Stimulated activated CD8-positive, alpha-beta memory T cell treated with anti-CD3 and anti-CD28 coated beads, Interleukin-7, amount 100 ng/mL, for 48 hours (primary cell): ENCODE measurements around the gene ZNF236.
A peak's percentile ranks its signal among the peaks of the same experiment; 100 is the strongest.

Experiments used
- DNase-seq, 2 donors: peaks; one replicate each; pipeline ENCODE4 v3.0.0-alpha.2; 2020; ENCODE audit warnings: low read depth in 1 of 2; ENCODE audit errors: extremely low read depth in 1 of 2

The ZNF236 gene

DNA sequence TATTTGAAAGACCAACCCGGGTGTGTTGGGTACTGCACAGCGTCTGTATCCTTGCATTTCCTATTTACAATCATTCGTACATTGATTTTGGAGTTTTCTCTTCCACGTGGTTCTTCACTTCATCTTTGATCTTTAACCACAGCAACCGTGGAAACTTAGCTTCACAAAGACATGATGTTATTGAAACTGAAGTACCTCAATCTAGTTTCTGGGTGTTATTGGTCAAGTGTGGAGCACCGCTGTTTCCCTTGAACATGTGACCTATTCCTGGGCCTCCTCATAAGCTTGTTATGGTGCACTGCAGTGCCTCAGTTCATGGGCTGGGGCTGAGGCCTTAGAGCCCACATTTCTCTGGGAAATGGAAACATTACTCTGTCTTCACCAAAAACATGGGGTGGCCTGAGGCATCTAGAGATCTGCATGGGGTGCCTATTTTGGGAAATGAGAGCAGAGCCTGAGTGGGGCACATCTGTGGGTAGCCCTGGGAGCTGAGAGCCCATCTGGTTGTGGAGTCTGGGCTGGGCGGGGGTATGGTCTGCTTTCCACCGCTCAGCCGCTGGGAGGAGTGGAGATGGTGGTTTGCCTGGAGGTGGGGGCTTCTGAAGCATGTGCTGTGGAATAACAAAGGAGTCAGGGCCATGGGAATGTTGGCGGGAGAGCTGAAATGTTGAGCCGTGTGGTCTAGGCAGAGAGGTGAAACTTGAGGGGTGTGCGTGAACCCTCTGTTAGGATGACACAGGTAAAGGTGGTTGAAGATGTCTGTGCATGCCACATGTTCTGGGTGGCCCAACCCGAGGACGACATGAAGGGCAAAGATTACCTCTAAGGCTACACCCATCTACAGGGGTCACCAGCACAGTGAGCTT lies 37.4 kb downstream of the ZNF236 start:
- peak in 1 of 2 donors; percentile 41 for DNase-seq

DNA sequence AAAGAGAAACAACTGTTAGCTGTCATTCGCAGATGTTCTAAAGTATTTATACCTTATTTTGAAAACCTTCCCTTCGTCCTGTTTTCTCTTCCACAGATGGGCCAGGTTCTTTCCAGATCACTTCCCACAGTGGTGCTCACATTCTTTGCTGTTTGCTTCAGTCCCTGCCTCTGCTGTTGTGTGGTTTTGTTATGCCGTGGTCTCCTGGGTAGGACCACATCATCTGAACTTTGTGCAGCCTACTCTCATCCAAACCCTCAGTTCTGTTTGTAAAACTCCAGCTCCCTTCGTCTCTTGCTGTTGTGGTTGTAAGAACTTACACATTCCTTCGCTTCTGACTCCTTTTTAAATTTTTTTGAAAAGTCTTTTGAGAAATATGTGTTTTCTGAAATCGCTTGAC lies 38.1 kb downstream of the ZNF236 start:
- DNase-seq, result no peak

DNA sequence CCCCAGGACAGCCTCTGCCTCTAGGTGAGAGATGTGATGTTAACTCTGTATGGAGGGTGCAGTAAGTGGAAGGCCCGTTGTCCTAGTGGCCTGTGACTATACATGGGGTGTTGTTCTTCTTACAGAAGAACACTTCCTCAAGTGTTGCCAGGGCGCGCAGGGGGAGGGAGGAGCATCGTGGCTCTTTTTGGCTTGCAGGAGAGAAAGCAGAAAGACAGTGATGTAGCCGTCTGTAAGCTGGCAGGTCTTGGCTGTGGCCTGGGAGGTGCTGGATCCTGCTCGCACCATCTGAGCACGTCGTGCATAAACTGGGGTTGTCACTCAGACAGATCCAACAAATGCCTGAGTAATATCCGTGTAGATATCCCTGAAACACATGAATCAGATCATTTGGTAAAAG lies 44.3 kb downstream of the ZNF236 start:
- no peak for DNase-seq

DNA sequence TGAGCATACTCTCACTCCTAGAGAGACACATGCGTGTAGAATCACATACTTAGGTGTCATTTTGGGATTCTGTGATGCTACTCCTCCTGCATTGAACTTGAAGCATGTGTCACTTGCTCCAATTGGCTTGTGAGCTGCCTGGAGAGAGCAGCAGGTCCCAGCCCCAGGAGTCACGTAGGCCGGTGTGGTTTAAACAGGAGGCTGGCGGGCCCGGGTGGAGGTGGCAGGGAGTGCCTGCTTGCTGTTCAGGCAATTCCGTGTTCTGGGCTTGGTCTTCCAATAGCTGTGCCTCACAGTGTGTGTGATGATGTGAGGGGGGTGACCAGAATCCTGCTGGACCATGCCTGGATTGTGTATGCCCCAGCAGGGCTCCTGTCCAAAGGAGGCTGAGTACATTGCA lies 51.0 kb downstream of the ZNF236 start:
- DNase-seq, result no peak

DNA sequence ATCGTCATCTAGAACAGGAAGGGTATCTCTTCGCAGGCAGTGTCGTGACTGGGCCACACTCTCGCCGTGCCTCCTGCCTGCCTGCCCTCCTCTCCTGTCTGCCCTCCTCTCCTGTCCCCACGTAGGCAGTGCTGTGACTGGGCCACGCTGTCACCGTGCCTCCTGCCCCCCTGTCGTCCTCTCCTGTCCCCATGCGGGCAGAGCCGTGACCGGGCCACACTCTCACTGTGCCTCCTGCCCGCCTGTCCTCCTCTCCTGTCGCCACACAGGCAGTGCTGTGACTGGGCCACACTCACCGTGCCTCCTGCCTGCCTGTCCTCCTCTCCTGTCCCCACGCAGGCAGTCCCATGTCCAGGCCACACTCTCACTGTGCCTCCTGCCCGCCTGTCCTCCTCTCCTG lies 51.4 kb downstream of the ZNF236 start:
- DNase-seq, result no peak

DNA sequence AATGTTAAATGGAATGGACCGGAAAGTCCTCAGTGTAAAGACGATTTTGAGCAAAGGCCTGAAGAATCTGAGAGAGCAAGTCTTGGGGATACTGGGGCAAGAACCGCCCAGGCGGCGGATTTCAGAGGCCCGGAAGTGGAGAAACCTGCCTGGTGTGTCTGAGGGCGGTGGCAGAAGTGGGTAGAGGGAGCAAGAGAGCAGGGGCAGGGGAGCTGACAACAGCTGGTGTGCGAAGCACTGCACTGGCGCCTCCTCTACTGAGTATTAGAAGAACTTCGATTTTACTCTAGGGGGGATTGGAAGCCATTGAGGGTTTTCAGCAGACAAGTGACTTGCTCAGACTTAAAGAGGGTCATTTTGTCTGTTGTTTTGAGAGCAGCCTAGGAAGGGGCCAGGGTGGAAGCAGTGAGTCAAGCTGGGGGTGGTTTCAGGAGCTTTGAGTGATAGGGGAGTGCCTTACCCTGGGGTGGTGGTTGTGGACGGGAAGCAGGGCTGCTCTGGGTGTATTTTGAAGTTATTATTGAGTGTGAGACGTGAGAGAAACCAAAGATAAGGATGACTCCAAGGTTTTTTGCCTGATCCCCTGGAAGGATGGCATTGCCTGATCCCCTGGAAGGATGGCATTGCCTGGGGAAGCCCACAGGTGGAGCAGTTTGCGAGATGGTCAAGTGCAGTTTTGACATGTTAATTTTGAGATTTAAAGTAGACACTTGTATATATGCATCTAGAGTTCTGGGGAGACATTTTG lies 52.5 kb downstream of the ZNF236 start:
- DNase-seq, result peak; percentile 30 to 46

DNA sequence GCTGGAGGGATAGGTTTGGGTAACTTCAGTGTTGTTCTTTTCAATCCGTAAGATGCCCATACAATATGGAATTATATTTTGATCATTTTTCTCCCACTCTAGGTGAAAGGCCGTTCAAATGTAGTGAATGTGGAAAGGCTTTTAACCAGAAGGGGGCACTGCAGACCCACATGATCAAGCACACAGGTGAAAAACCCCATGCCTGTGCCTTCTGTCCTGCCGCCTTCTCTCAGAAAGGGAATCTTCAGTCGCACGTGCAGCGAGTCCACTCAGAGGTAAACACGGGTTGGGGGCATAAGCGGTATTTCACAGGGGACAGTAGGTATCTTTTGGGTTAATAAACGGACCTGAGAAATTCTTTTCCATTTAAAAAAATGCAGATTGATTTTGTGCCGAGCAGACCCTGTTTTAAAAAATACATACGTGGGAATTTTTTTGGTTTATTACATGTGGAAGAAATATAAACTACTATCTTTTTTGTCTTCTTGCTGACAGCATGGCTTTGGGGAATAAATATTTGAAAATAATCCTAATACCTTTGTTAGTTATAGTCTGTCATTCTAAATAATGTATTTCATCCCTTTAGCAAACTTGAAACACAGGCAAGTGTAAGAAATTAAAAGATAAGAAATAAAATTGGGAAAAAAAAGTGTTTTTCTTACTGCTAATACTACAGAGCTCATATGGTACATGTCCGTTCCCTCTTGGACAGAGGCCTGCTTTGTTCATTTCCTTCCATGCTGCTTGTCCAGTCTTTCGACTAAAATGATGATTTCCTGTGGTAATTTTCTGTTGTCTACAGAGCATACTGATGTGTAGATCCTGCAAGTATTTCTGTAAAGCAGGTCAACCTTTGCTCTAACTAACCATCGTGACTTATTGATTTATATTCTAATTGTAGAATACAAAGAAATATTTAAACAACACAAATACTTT lies 53.3 kb downstream of the ZNF236 start:
- no peak for DNase-seq

DNA sequence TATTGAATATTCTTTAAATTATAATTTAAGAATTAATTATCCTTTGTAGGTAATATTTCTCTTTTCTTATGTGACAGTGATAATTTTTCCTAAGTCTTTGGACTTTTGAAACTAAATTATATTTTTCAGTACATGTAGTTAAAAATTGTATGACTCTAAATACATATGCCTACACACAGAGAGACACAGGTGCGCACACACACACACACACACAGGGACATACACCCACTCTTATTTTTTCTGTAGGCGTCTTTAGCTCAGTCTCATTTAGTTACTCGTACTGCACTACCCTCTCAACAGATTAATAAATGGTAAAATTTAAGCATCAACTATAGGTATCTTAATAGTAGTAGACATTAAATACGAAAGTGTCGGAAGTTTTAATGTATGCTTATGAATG lies 56.1 kb downstream of the ZNF236 start:
- no peak for DNase-seq

DNA sequence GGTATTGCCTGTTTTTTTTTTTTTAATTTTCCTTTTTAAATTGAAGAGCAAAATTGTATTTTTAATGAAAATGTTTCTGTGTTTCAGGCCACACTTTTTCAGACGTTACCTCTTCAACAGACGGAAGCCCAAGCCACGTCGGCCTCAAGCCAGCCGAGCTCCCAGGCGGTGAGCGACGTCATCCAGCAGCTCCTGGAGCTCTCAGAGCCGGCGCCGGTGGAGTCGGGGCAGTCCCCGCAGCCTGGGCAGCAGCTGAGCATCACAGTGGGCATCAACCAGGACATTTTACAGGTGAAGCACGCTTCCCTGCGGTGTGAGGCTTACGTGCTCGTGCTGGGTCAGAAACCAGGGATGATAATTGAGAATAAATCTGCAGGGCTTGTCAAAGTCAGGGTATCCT lies 57.7 kb downstream of the ZNF236 start:
- DNase-seq, result no peak

DNA sequence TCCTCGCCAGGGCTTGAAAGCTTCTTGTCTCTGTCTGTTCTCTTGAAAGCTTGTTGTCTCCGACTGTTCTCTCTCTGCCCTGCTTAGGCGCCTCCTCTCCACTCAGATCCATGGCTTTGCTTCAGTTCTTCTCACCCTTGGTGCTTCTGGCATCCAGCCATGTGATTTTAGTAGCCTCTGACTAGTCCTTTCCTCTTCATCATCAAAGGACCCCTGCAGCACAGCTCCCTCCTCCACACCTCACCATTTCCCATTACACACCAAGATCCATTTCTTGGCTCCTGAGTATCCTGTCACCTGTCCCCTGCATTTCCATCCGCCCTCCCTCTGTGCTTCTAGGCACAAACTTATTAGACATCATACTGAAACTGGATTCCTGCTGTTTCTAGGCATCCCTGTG lies 59.4 kb downstream of the ZNF236 start:
- no peak for DNase-seq

DNA sequence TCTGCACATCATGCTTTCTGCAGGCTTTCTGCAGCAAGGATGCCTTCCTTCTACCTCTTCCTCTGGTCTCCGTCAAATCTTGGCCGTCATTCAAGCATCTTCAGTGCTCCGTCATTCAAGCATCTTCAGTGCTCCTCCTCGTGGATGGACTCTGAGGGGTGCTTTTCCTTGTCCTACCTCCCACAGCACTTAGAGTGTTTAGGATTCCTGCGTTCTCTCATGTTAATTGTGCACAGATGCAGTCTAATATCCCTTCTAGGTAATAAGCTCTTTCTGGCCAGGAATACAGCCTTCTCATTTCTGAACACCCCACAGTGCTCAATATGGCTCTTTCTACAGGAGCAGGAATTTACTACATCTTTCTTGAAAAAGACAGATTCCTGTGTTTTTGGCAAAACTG lies 59.8 kb downstream of the ZNF236 start:
- no peak for DNase-seq

DNA sequence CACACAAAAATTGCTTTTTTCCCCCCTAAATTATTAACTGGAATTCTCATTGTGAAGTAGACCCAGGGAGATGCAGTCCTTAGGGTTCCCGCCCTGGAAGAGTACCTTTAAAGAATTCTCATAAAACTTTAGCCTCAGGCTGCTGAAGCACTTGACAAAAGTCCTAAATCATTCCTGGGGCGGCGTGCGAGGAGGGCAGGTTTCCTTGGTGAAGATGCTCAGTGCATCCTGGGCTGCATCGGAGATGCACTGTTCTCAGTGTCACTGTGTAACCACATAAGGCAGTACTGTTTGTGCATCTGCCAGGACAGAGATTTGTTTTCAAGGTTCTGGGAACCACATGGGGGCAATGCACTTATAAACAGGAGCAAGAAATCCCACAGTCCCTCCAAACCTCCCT lies 62.6 kb downstream of the ZNF236 start:
- no peak for DNase-seq

DNA sequence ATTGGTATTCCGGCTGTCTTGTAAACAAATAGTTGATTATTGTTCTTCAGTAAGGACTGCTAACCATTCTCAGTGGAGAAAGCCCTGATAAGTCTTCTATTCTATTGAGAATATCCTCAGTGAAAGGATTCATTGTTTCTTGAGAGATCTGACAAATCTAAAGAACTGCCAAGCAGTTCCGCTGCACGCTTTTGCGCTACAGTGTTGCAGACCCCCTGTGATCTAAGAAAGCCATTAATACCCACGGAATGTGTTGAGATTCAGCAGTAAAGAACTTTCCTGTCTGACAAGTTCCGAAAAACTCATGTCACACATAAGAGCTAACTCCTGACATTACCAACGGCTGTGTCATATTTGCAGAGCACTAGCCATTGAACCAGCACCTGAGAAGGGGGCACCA lies 63.8 kb downstream of the ZNF236 start:
- DNase-seq, result no peak

DNA sequence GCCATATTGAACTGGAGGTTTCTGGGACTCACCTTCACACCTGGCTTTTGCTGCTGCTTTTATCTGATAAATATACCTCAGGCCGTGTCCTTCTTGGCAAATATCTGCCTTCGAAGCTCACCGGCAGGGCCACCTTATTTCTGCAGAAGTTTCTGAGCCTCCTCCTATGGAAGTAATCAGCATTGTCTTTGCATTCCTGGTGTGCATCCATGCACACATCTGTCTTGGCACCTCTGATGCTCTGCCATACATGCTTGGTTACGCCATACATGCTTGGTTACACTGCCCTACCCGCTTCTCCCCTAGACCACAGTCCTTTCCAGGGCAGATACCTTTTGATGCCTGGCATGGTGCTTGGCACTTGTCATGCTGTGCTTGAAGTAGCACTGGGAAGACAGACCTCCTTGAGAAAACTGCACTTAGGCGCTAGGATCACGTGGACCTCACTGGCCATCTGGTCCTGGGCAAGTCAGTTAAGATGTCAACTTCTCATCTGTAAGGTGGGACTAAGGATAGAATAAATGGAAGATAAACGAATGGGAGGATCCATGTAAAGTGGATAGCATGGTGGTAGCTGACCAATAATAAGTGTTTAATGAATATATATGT lies 66.8 kb downstream of the ZNF236 start:
- no peak for DNase-seq

DNA sequence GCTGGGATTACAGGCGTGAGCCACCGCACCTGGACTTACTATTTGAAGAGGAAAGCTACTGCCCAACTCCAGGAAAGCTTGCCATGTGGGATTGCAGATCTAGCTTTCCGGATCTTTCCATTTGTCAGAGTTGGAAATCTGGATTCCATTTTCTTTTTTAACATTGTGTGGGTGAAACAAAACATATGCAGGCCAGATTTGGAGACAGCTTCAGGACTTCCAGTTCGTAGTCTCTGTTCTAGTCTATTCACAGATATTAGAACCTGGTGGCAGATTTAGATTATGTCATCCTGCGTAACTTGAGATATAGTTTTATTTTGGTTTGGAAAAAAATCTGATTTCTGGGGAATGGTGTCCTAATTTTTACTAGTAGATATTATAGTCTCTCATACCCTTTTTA lies 70.5 kb downstream of the ZNF236 start:
- DNase-seq, result no peak

DNA sequence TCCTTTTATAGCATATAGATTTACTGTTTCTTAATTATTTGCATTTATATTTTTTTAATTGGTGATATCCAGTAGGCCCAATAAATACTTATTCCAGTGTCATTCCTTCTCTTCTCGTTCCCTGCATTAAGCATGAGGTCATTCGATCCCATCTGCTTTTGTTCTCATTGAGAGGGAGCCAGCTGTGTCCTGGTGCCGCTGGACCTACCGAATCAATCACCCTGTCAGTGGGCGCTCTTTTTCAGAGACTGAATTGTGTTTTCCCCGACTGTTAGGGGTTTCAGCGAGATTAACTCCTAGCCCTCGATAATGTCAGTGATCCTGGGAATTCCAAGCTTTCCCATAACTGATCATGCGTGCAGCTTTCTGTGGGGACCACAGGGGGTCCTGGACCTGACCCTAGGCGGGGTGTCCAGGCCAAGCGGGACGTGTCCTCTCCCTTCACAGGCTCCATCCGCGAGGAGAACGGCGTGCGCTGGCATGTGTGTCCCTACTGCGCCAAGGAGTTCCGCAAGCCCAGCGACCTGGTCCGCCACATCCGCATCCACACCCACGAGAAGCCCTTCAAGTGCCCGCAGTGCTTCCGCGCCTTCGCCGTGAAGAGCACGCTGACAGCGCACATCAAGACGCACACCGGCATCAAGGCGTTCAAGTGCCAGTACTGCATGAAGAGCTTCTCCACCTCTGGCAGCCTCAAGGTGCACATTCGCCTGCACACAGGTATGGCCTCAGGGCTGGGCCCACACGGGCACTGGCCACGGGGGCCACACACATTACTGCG lies 72.4 kb downstream of the ZNF236 start:
- DNase-seq, result no peak

DNA sequence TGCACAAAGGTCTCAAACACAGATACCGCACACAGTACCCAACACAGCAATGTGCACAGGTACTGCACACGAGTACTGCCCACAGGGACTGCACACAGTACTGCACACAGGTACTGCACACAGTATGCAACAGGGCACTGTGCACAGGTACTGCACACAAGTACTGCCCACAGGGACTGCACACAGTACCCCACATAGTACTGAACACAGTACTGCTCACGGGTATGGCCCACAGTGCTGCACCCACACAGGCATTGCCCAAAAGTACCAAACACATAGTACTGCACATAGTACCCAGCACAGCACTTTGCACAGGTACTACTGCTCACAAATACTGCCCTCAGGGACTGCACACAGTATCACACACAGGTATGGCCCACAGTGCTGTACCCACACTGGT lies 73.1 kb downstream of the ZNF236 start:
- no peak for DNase-seq

DNA sequence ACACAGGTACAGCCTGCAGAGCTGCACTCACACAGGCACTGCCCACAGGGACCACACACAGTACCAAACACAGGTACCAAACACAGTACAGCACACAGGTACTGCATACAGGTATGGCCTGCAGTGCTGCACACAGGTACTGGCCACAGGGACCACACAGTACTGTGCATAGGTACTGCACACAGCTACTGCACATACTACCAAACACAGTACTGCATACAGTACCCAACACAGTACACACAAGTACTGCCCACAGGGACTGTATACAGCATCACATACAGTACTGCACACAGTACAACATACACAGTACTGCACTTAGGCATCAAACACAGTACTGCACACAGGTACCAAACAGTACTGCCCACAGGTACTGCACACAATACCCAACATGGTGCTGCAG lies 74.3 kb downstream of the ZNF236 start:
- DNase-seq, result no peak

DNA sequence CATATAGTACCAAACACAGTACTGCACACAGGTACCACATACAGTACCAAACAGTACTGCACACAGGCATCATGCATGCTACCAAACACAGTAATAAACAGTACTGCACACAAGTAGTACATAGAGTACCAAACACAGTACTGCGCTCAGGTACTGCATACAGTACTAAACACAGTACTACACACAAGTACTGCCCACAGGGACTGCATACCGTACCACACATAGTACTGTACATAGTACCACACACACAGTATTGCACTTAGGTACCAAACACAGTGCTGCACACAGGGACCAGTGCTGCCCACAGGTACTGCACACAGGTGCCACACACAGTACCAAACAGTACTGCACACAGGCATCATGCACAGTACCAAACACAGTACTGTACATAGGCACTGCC lies 74.9 kb downstream of the ZNF236 start:
- DNase-seq, result no peak

DNA sequence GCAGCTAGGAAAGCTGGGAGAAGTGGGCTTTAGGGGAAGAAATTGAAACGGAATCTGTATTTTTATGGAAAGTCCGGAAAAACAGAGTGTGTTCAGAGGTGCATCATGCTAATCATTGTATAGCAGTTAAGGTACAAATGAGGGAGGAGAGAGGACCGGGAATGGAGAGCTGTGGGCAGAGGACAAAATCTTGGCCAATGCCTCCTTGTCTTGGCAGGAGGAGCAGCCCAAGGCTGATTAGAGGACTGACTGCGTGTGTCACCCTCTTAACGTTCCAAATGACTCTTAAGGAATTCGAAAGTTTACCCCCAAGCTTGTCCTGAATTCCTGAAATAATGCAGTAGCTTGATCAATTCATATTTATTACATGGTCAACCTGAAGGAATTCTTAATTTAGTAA lies 81.0 kb downstream of the ZNF236 start:
- DNase-seq, result no peak
